ENCODE measurements around the gene MORC2. TPM values are rescaled to one million over a fixed set of nuclear protein-coding genes. Genes with fewer than 3 reads are reported as not detected.

Gene MORC2
- total RNA-seq, 5 donors from 2014 or later (not counting 1 experiment from before 2014, with no cell fraction given), result 33.6 to 49.1 (median 45.4) TPM

DNA sequence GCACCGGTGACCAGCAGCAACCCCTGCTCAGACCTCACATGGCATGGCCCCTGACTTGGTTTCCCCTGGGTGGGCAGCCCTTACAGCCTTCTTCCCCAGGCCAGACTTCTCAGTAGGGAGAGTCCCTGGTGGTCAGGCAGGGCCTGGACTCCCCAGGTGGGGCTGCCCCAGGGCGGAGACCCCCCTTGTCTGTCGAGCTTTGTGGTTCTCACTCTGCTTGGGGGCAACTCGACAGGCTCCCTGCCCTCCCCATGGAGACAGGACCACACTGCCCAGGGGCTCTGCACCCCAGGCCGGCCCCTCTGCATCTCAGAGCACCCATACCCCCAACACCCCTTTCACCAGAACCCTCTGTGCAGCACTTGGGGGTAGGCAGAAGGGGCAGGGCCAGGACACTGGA, 87.7 kb downstream of the MORC2 start:
- H3K27me3 ChIP-seq (replicated peaks in 1 of 2; ENCODE audit: control insufficient read depth in 2 of 2, extremely low read depth in 1 of 2, insufficient read depth in 2 of 2, low read length in 1 of 2), result peaks cover 0 to 5% of the 10 kb centered on the region in 2 experiments
- Mint-ChIP-seq H3K9me3 (no peaks in the 10 kb centered on the region), H3K27ac (no peak overlapping the region), H3K4me1 (no peaks in the 10 kb centered on the region), H3K27me3 (no peaks in the 10 kb centered on the region), H3K36me3 (no peaks in the 10 kb centered on the region), H3K4me3 (no peak overlapping the region)
- no peak for DNase-seq
- ChIA-PET POLR2A (no interaction called here), CTCF (no interaction called here)
- H3K36me3 ChIP-seq (ENCODE audit: control insufficient read depth in 2 of 2, extremely low read depth in 1 of 2, insufficient read depth in 1 of 2, low read length in 1 of 2), result no peaks in the 10 kb centered on the region
- no peaks in the 10 kb centered on the region for H3K9me3 ChIP-seq
- WGBS (ENCODE audit: insufficient coverage), result 67% methylated on average over 2 of the region's 5 CpGs
- no peak for ATAC-seq (replicated peaks in 1 of 4)
- no peak overlapping the region for H3K27ac ChIP-seq (ENCODE audit: low read length)
- no peaks in the 10 kb centered on the region for H3K4me1 ChIP-seq (ENCODE audit: control insufficient read depth in 1 of 2, extremely low read depth in 1 of 2, insufficient read depth in 2 of 2, low read length in 2 of 2)
- no peak overlapping the region for H3K4me3 ChIP-seq (ENCODE audit: control insufficient read depth in 1 of 2, extremely low read depth in 1 of 2, low read length in 1 of 2)

- no peaks in the 10 kb centered on the region for H3K36me3 Mint-ChIP-seq
- H3K27me3 Mint-ChIP-seq, result no peaks in the 10 kb centered on the region
- no peak overlapping the region for H3K4me3 Mint-ChIP-seq
- DNase-seq (no peak), ATAC-seq (replicated peaks in 1 of 4) (no peak)
- WGBS (ENCODE audit: insufficient coverage), result 81% methylated on average over 3 of the region's 8 CpGs
- ChIA-PET CTCF (no interaction called here), POLR2A (no interaction called here)
- H3K4me1 Mint-ChIP-seq, result no peaks in the 10 kb centered on the region
- H3K27me3 ChIP-seq (replicated peaks in 1 of 2; ENCODE audit: control insufficient read depth in 2 of 2, extremely low read depth in 1 of 2, insufficient read depth in 2 of 2, low read length in 1 of 2), result peaks cover 0 to 5% of the 10 kb centered on the region in 2 experiments
- H3K4me3 ChIP-seq (ENCODE audit: control insufficient read depth in 1 of 2, extremely low read depth in 1 of 2, low read length in 1 of 2), result no peak overlapping the region
- H3K4me1 ChIP-seq (ENCODE audit: control insufficient read depth in 1 of 2, extremely low read depth in 1 of 2, insufficient read depth in 2 of 2, low read length in 2 of 2), result no peaks in the 10 kb centered on the region
- no peak overlapping the region for H3K27ac ChIP-seq (ENCODE audit: low read length)
- H3K27ac Mint-ChIP-seq, result no peak overlapping the region
- H3K9me3 Mint-ChIP-seq, result no peaks in the 10 kb centered on the region
- H3K36me3 ChIP-seq (ENCODE audit: control insufficient read depth in 2 of 2, extremely low read depth in 1 of 2, insufficient read depth in 1 of 2, low read length in 1 of 2), result no peaks in the 10 kb centered on the region
- H3K9me3 ChIP-seq, result no peaks in the 10 kb centered on the region
Measured at GRCh38 chr22:30880181-30880601, 88.4 kb downstream of the MORC2 start.

DNA sequence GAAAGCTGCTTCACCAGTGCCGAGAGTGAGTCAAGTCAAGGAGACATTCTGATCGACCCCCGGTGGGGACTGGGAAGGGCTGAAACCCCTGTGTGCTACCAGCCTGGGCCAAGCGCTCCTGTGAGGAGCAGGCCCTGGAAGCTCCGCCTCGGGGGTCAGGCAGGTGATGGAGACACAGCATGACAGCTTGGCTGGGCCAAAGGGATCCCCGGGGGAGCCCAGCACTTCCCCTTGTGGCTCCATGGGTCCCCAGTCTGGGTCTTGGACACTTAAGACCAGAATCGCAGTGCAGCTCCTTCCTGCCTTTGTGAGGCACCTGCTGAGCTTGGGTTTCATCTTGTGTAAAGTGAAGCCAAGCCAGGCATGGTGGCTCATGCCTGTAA, 89.2 kb downstream of the MORC2 start:
- CTCF ChIA-PET, result no interaction called here
- H3K4me3 Mint-ChIP-seq, result no peak overlapping the region
- POLR2A ChIA-PET, result no interaction called here

DNA sequence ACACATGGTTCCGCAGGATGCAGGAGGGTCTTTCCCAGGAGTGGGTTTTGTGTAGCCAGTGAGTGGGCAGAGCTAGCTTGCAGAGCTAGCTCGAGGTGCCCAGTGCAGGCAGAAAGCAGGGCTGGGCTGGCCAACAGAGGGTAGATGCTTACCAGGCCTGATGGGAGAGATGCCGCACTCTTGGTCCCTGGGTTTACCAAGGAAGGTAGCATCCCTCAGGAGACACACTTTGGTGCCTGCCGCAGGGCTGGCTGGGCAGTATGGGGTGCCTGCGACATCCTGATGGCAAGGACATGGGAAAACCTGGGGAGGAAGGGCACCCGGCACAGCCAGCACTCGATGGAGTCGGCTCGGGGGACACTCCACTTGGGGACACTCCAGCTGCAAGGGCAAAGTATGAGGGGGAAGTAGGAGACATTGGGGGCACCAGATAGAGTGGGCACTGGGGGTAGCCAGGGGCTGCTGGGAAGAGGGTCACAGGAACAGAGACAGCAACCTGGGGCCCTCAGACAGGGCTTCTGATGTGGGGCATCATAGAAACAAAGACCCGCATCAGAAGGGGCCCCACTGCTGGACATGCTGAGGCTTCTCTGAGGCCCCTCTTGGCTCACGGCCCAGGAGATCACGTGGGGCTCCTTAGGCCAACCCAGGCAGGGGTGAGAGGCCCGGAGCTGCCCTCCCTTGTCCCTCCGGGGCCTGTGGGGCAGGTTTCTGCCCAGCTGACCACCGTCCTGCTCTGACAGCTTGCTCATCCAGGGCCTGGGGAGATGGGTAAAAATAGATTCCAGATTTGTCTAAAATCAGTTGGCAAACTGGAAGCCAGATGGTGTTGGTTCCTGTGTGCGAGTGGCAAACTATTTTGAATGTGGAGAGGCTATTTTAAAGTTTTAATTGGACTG, 89.8 kb downstream of the MORC2 start:
- peaks cover 0 to 5% of the 10 kb centered on the region in 2 experiments for H3K27me3 ChIP-seq (replicated peaks in 1 of 2; ENCODE audit: control insufficient read depth in 2 of 2, extremely low read depth in 1 of 2, insufficient read depth in 2 of 2, low read length in 1 of 2)
- Mint-ChIP-seq H3K9me3 (no peaks in the 10 kb centered on the region), H3K4me1 (no peaks in the 10 kb centered on the region), H3K27ac (no peak overlapping the region), H3K4me3 (no peak overlapping the region), H3K27me3 (no peaks in the 10 kb centered on the region), H3K36me3 (no peaks in the 10 kb centered on the region)
- DNase-seq, result no peak
- no peaks in the 10 kb centered on the region for H3K9me3 ChIP-seq
- ChIA-PET POLR2A (no interaction called here), CTCF (no interaction called here)
- no peak overlapping the region for H3K4me3 ChIP-seq (ENCODE audit: control insufficient read depth in 1 of 2, extremely low read depth in 1 of 2, low read length in 1 of 2)
- WGBS (ENCODE audit: insufficient coverage), result 76% methylated on average over 12 of the region's 16 CpGs
- no peak for ATAC-seq (replicated peaks in 1 of 4)
- H3K27ac ChIP-seq (ENCODE audit: low read length), result no peak overlapping the region
- H3K4me1 ChIP-seq (ENCODE audit: control insufficient read depth in 1 of 2, extremely low read depth in 1 of 2, insufficient read depth in 2 of 2, low read length in 2 of 2), result no peaks in the 10 kb centered on the region
- no peaks in the 10 kb centered on the region for H3K36me3 ChIP-seq (ENCODE audit: control insufficient read depth in 2 of 2, extremely low read depth in 1 of 2, insufficient read depth in 1 of 2, low read length in 1 of 2)

More for the DNA sequence above, 89.2 kb downstream of the MORC2 start:
- Mint-ChIP-seq H3K4me1 (no peaks in the 10 kb centered on the region), H3K9me3 (no peaks in the 10 kb centered on the region), H3K27me3 (no peaks in the 10 kb centered on the region), H3K36me3 (no peaks in the 10 kb centered on the region), H3K27ac (no peak overlapping the region)
- no peaks in the 10 kb centered on the region for H3K4me1 ChIP-seq (ENCODE audit: control insufficient read depth in 1 of 2, extremely low read depth in 1 of 2, insufficient read depth in 2 of 2, low read length in 2 of 2)
- WGBS (ENCODE audit: insufficient coverage), result 82% methylated on average over 8 of the region's 8 CpGs
- DNase-seq (no peak), ATAC-seq (replicated peaks in 1 of 4) (no peak)
- no peaks in the 10 kb centered on the region for H3K36me3 ChIP-seq (ENCODE audit: control insufficient read depth in 2 of 2, extremely low read depth in 1 of 2, insufficient read depth in 1 of 2, low read length in 1 of 2)
- no peak overlapping the region for H3K27ac ChIP-seq (ENCODE audit: low read length)
- peaks cover 0 to 5% of the 10 kb centered on the region in 2 experiments for H3K27me3 ChIP-seq (replicated peaks in 1 of 2; ENCODE audit: control insufficient read depth in 2 of 2, extremely low read depth in 1 of 2, insufficient read depth in 2 of 2, low read length in 1 of 2)
- H3K9me3 ChIP-seq, result no peaks in the 10 kb centered on the region
- no peak overlapping the region for H3K4me3 ChIP-seq (ENCODE audit: control insufficient read depth in 1 of 2, extremely low read depth in 1 of 2, low read length in 1 of 2)

DNA sequence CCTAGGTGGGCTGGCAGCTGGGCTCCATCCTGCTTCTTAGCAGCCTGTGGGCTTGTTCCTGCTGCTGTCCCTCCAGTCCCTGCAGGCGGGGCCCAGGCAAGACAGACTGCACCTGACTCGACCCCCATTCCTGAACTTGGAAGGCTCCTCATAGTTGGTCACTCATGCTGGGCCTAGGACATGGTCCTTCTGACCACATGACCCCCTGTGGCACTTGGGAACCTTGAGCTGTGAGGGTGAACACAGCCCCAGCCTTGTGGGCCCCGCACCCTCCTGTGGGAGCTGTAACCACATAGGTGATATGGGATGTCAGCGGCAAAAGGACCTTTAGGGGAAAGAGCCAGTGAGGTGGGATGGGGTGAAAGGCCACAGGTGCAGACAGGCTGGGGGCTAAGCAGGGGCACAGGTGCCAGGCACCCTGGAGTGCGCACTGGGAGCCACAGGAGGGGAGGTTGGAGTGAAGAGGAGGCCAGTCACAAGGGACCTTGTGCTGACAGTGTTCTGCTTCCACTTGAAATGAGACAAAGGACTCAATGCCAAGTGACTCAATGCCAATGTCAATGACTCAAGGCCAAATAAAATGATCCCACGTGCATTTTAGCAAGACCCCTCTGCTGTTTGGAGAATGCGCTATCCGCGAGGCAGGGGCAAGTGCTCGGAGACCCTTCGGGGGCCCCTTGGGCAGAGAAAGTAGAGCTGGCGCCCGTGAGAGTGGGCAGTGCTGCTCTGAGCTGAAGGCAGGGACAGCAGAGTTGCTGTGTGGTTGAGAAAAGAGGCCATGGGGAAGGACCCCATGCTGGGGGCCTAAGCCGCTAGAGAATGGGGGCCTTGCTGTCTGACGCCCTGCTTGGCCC, 90.7 kb downstream of the MORC2 start:
- Mint-ChIP-seq H3K4me3 (no peak overlapping the region), H3K9me3 (no peaks in the 10 kb centered on the region), H3K36me3 (no peaks in the 10 kb centered on the region), H3K27ac (no peak overlapping the region), H3K27me3 (no peaks in the 10 kb centered on the region), H3K4me1 (no peaks in the 10 kb centered on the region)
- H3K27me3 ChIP-seq (replicated peaks in 1 of 2; ENCODE audit: control insufficient read depth in 2 of 2, extremely low read depth in 1 of 2, insufficient read depth in 2 of 2, low read length in 1 of 2), result peaks cover 0 to 9% of the 10 kb centered on the region in 2 experiments
- WGBS (ENCODE audit: insufficient coverage), result 91% methylated on average over 13 of the region's 15 CpGs
- no peak overlapping the region for H3K4me3 ChIP-seq (ENCODE audit: control insufficient read depth in 1 of 2, extremely low read depth in 1 of 2, low read length in 1 of 2)
- POLR2A ChIA-PET, result no interaction called here
- no peak for DNase-seq
- H3K36me3 ChIP-seq (ENCODE audit: control insufficient read depth in 2 of 2, extremely low read depth in 1 of 2, insufficient read depth in 1 of 2, low read length in 1 of 2), result no peaks in the 10 kb centered on the region
- no peaks in the 10 kb centered on the region for H3K9me3 ChIP-seq
- no peak overlapping the region for H3K27ac ChIP-seq (ENCODE audit: low read length)
- no peaks in the 10 kb centered on the region for H3K4me1 ChIP-seq (ENCODE audit: control insufficient read depth in 1 of 2, extremely low read depth in 1 of 2, insufficient read depth in 2 of 2, low read length in 2 of 2)
- no peak for ATAC-seq (replicated peaks in 1 of 4)
- CTCF ChIA-PET, result interaction anchor here (0.5 to 0.7 kb wide), 2 partner anchors 415 to 595 kb away, joined by 3 read pairs; no protein-coding TSS in a partner anchor

GRCh38 chr22:30876915-30877553, 91.5 kb downstream of the MORC2 start:
- no peaks in the 10 kb centered on the region for H3K9me3 ChIP-seq
- no peaks in the 10 kb centered on the region for H3K36me3 Mint-ChIP-seq
- DNase-seq (no peak), ATAC-seq (replicated peaks in 1 of 4) (no peak)
- ChIA-PET POLR2A (no interaction called here), CTCF (interaction anchor here (0.5 to 0.7 kb wide), 2 partner anchors 416 to 596 kb away, joined by 3 read pairs; no protein-coding TSS in a partner anchor)
- H3K4me3 Mint-ChIP-seq, result no peak overlapping the region
- no peaks in the 10 kb centered on the region for H3K4me1 ChIP-seq (ENCODE audit: control insufficient read depth in 1 of 2, extremely low read depth in 1 of 2, insufficient read depth in 2 of 2, low read length in 2 of 2)
- H3K4me3 ChIP-seq (ENCODE audit: control insufficient read depth in 1 of 2, extremely low read depth in 1 of 2, low read length in 1 of 2), result no peak overlapping the region
- no peaks in the 10 kb centered on the region for H3K27me3 Mint-ChIP-seq
- H3K36me3 ChIP-seq (ENCODE audit: control insufficient read depth in 2 of 2, extremely low read depth in 1 of 2, insufficient read depth in 1 of 2, low read length in 1 of 2), result no peaks in the 10 kb centered on the region
- H3K4me1 Mint-ChIP-seq, result no peaks in the 10 kb centered on the region
- peaks cover 0 to 9% of the 10 kb centered on the region in 2 experiments for H3K27me3 ChIP-seq (replicated peaks in 1 of 2; ENCODE audit: control insufficient read depth in 2 of 2, extremely low read depth in 1 of 2, insufficient read depth in 2 of 2, low read length in 1 of 2)
- no peaks in the 10 kb centered on the region for H3K9me3 Mint-ChIP-seq
- H3K27ac Mint-ChIP-seq, result no peak overlapping the region
- no peak overlapping the region for H3K27ac ChIP-seq (ENCODE audit: low read length)
- WGBS (ENCODE audit: insufficient coverage), result 77% methylated on average over 6 of the region's 9 CpGs

Data from T-cell (primary cell).